Measurements from ENCODE around the gene CRIM1.

The CRIM1 gene

GRCh38 chr2:36337354-36337753, 18.2 kb upstream of the CRIM1 start:
- Mint-ChIP-seq H3K9me3 (no peaks in the 10 kb centered on the region), H3K4me1 (peaks cover 5% of the 10 kb centered on the region), H3K36me3 (no peaks in the 10 kb centered on the region), H3K4me3 (no peak overlapping the region), H3K27me3 (no peaks in the 10 kb centered on the region), H3K27ac (no peak overlapping the region)
- no peak for DNase-seq
- CTCF ChIA-PET, result interaction anchor here (5.0 kb wide), 1 partner anchor 13 kb away, joined by 25 read pairs; no protein-coding TSS in a partner anchor

- peaks cover 5% of the 10 kb centered on the region for H3K4me1 Mint-ChIP-seq
- CTCF ChIA-PET, result interaction anchor here (5.0 kb wide), 1 partner anchor 13 kb away, joined by 25 read pairs; no protein-coding TSS in a partner anchor
- no peaks in the 10 kb centered on the region for H3K27me3 Mint-ChIP-seq
- no peaks in the 10 kb centered on the region for H3K9me3 Mint-ChIP-seq
- DNase-seq, result no peak
- no peak overlapping the region for H3K27ac Mint-ChIP-seq
- H3K4me3 Mint-ChIP-seq, result no peak overlapping the region
- no peaks in the 10 kb centered on the region for H3K36me3 Mint-ChIP-seq
Measured at GRCh38 chr2:36338124-36338826, 17.3 kb upstream of the CRIM1 start.

- no peak for DNase-seq
- CTCF ChIA-PET, result interaction anchor here (5.0 kb wide), 1 partner anchor 12 kb away, joined by 25 read pairs; no protein-coding TSS in a partner anchor
- Mint-ChIP-seq H3K4me1 (peaks cover 5% of the 10 kb centered on the region), H3K4me3 (no peak overlapping the region), H3K36me3 (no peaks in the 10 kb centered on the region), H3K27ac (no peak overlapping the region), H3K9me3 (no peaks in the 10 kb centered on the region), H3K27me3 (no peaks in the 10 kb centered on the region)
Measured at GRCh38 chr2:36338827-36339145, 16.8 kb upstream of the CRIM1 start.

GRCh38 chr2:36339607-36340218, 15.9 kb upstream of the CRIM1 start:
- DNase-seq, result no peak
- Mint-ChIP-seq H3K27ac (no peak overlapping the region), H3K4me1 (peaks cover 5% of the 10 kb centered on the region), H3K27me3 (peaks cover 3% of the 10 kb centered on the region), H3K36me3 (no peaks in the 10 kb centered on the region), H3K9me3 (no peaks in the 10 kb centered on the region), H3K4me3 (no peak overlapping the region)
- CTCF ChIA-PET, result no interaction called here

GRCh38 chr2:36343606-36344005, 12.0 kb upstream of the CRIM1 start:
- Mint-ChIP-seq H3K4me1 (no peaks in the 10 kb centered on the region), H3K27ac (no peak overlapping the region), H3K27me3 (peaks cover 11% of the 10 kb centered on the region), H3K4me3 (no peak overlapping the region), H3K9me3 (no peaks in the 10 kb centered on the region), H3K36me3 (no peaks in the 10 kb centered on the region)
- CTCF ChIA-PET, result no interaction called here
- no peak for DNase-seq

GRCh38 chr2:36348721-36349120, 6.9 kb upstream of the CRIM1 start:
- H3K27me3 Mint-ChIP-seq, result peaks cover 20% of the 10 kb centered on the region
- CTCF ChIA-PET, result interaction anchor here (4.2 kb wide), 1 partner anchor 12 kb away, joined by 25 read pairs; no protein-coding TSS in a partner anchor
- no peak overlapping the region for H3K27ac Mint-ChIP-seq
- H3K4me3 Mint-ChIP-seq, result no peak overlapping the region
- no peaks in the 10 kb centered on the region for H3K9me3 Mint-ChIP-seq
- DNase-seq, result no peak
- H3K36me3 Mint-ChIP-seq, result no peaks in the 10 kb centered on the region
- H3K4me1 Mint-ChIP-seq, result no peaks in the 10 kb centered on the region

GRCh38 chr2:36351291-36351690, 4.3 kb upstream of the CRIM1 start:
- Mint-ChIP-seq H3K27ac (no peak overlapping the region), H3K9me3 (no peaks in the 10 kb centered on the region), H3K4me3 (no peak overlapping the region), H3K36me3 (no peaks in the 10 kb centered on the region), H3K4me1 (peaks cover 4% of the 10 kb centered on the region), H3K27me3 (peaks cover 40% of the 10 kb centered on the region)
- CTCF ChIA-PET, result interaction anchor here (0.7 to 4.2 kb wide), 3 partner anchors 14 to 156 kb away, joined by 3 to 25 read pairs (median 5); no protein-coding TSS in a partner anchor
- no peak for DNase-seq

- peaks cover 45% of the 10 kb centered on the region for H3K27me3 Mint-ChIP-seq
- CTCF ChIA-PET, result interaction anchor here (0.8 to 4.2 kb wide), 7 partner anchors 10 to 480 kb away, joined by 3 to 25 read pairs (median 3); no protein-coding TSS in a partner anchor
- no peak for DNase-seq
- H3K4me1 Mint-ChIP-seq, result peaks cover 5% of the 10 kb centered on the region
- no peaks in the 10 kb centered on the region for H3K9me3 Mint-ChIP-seq
- H3K27ac Mint-ChIP-seq, result no peak overlapping the region
- H3K4me3 Mint-ChIP-seq, result no peak overlapping the region
- no peaks in the 10 kb centered on the region for H3K36me3 Mint-ChIP-seq
Measured at GRCh38 chr2:36351736-36352349, 3.7 kb upstream of the CRIM1 start.

GRCh38 chr2:36352701-36353100, 2.9 kb upstream of the CRIM1 start:
- no peak overlapping the region for H3K4me3 Mint-ChIP-seq
- no peak overlapping the region for H3K27ac Mint-ChIP-seq
- H3K9me3 Mint-ChIP-seq, result no peaks in the 10 kb centered on the region
- H3K4me1 Mint-ChIP-seq, result peaks cover 14% of the 10 kb centered on the region
- no peaks in the 10 kb centered on the region for H3K36me3 Mint-ChIP-seq
- peaks cover 52% of the 10 kb centered on the region for H3K27me3 Mint-ChIP-seq
- DNase-seq, result no peak
- CTCF ChIA-PET, result interaction anchor here (0.6 to 4.2 kb wide), 11 partner anchors 8 to 481 kb away, joined by 3 to 25 read pairs (median 3); no protein-coding TSS in a partner anchor

GRCh38 chr2:36354811-36355150, 797 bp upstream of the CRIM1 start:
- no peak overlapping the region for H3K27ac Mint-ChIP-seq
- CTCF ChIA-PET, result interaction anchor here (0.8 to 1.0 kb wide), 2 partner anchors 217 to 431 kb away, joined by 3 read pairs; no protein-coding TSS in a partner anchor
- peak overlapping the region; percentile 64 for H3K4me3 Mint-ChIP-seq
- no peaks in the 10 kb centered on the region for H3K9me3 Mint-ChIP-seq
- H3K4me1 Mint-ChIP-seq, result peaks cover 24% of the 10 kb centered on the region
- DNase-seq, result no peak
- peaks cover 62% of the 10 kb centered on the region for H3K27me3 Mint-ChIP-seq
- no peaks in the 10 kb centered on the region for H3K36me3 Mint-ChIP-seq

GRCh38 chr2:36355890-36356297, 316 bp downstream of the CRIM1 start:
- Mint-ChIP-seq H3K27me3 (peaks cover 63% of the 10 kb centered on the region), H3K4me1 (peaks cover 24% of the 10 kb centered on the region), H3K27ac (no peak overlapping the region), H3K36me3 (no peaks in the 10 kb centered on the region), H3K9me3 (no peaks in the 10 kb centered on the region), H3K4me3 (peak overlapping the region; percentile 70)
- CTCF ChIA-PET, result no interaction called here
- no peak for DNase-seq

- H3K4me1 Mint-ChIP-seq, result peaks cover 24% of the 10 kb centered on the region
- H3K4me3 Mint-ChIP-seq, result peak overlapping the region; percentile 70
- H3K27ac Mint-ChIP-seq, result no peak overlapping the region
- no peaks in the 10 kb centered on the region for H3K9me3 Mint-ChIP-seq
- H3K36me3 Mint-ChIP-seq, result no peaks in the 10 kb centered on the region
- H3K27me3 Mint-ChIP-seq, result peaks cover 67% of the 10 kb centered on the region
- CTCF ChIA-PET, result interaction anchor here (1.0 kb wide), 1 partner anchor 379 kb away, joined by 3 read pairs; no protein-coding TSS in a partner anchor
- peak; percentile 54 for DNase-seq
Measured at GRCh38 chr2:36356298-36356989, 866 bp downstream of the CRIM1 start.

GRCh38 chr2:36356990-36357846, 1.6 kb downstream of the CRIM1 start:
- peaks cover 24% of the 10 kb centered on the region for H3K4me1 Mint-ChIP-seq
- no peaks in the 10 kb centered on the region for H3K9me3 Mint-ChIP-seq
- H3K27ac Mint-ChIP-seq, result peak overlapping the region; percentile 39
- peaks cover 73% of the 10 kb centered on the region for H3K27me3 Mint-ChIP-seq
- peak; percentile 36 for DNase-seq
- H3K4me3 Mint-ChIP-seq, result peak overlapping the region; percentile 76
- H3K36me3 Mint-ChIP-seq, result no peaks in the 10 kb centered on the region
- CTCF ChIA-PET, result interaction anchor here (1.0 kb wide), 1 partner anchor 379 kb away, joined by 3 read pairs; no protein-coding TSS in a partner anchor
